NCI-H1048 (cell line): ENCODE results near the gene HMMR.
A peak's percentile ranks its signal among the peaks of the same experiment; 100 is the strongest.
"Not testable (repeated sequence)": the region's sequence is repeated elsewhere in the genome, so short reads cannot be mapped to it uniquely, and the experiment has no call there.

Source experiments
- DNase-seq: peaks from one replicate; lab custom pipeline; 2025; lab: John Stamatoyannopoulos, UW

Gene HMMR

DNA sequence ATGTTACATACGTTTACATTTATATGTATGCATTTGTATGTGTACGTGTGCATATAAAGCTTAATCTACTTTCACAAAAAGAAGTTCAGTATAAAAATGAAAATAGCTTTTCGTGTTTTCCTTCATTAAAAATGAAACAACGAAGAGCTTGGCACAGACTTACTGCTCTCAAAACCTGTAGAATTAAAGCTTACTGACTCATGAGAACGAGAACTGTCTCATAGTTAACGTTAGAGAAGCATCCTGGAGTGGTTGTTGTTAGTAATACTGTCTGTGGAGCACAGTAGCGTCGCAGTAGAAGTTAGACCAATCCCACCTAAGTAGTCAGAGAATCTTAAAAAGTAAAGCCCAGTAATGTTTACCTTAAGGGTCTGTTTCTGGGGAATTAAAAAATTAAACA lies 46.3 kb downstream of the HMMR start:
- DNase-seq, result no peak

- DNase-seq, result no peak
Observed at GRCh38 chr5:163508753-163509152, 48.3 kb downstream of the HMMR start.

GRCh38 chr5:163509291-163509951 lies 49.0 kb downstream of the HMMR start:
- DNase-seq, result peak; percentile 49

DNA sequence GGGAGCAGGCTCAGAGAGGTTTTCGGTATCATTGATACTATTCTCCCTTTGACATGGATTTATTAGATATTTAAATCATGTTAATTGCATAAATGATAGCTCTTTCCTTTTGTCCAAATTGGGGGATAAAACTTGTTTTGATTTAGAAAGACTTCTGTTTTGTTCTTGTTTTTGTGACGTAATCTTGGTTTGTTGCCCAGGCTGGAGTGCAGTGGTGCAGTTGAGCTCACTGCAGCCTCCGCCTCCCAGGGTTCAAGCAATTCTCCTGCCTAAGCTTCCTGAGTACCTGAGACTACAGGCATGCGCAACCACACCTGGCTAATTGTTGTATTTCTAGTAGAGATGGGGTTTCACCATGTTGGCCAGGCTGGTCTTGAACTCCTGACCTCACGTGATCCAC lies 52.1 kb downstream of the HMMR start:
- no peak for DNase-seq

- no peak for DNase-seq
Observed at GRCh38 chr5:163525096-163525495, 64.7 kb downstream of the HMMR start.

- DNase-seq, result no peak
Observed at GRCh38 chr5:163529698-163530097, 69.3 kb downstream of the HMMR start.

GRCh38 chr5:163531272-163531671 lies 70.8 kb downstream of the HMMR start:
- DNase-seq, result no peak

- no peak for DNase-seq
Observed at GRCh38 chr5:163532171-163533084, 72.0 kb downstream of the HMMR start.

DNA sequence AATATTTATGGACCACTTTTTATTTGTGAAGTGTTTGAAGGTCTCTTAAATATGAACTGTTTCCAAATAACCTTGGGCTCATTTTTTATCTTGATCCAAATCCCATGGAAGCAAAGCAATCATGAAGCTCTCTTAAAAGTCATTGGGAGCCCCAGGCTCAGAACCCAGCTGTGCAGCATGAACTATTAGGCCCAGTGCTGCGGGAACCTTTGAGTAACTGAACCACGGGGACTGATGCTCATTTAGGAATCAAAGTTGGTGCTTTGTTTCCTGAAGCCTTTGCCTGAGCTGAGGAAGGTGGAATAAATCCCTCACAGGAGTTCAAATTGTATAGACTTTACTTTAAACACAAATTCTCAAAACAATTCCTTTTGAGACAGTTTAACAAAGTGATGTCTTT lies 72.8 kb downstream of the HMMR start:
- DNase-seq, result no peak

- DNase-seq, result no peak
Observed at GRCh38 chr5:163534492-163535094, 74.2 kb downstream of the HMMR start.

- DNase-seq, result no peak
Observed at GRCh38 chr5:163535290-163535689, 74.9 kb downstream of the HMMR start.

DNA sequence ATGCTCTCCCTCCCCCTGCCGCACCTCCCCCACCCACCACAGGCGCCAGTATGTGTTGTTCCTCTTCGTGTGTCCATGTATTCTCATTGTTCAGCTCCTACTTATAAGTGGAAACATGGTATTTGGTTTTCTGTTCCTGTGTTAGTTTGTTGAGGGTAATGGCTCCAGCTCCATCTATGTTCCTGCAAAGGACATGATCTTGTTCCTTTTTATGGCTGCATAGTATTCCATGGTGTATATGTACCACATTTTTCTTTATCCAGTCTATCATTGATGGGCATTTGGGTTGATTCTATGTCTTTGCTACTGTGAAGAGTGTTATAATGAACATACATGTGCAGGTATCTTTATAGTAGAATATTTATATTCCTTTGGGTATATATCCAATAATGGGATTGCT lies 76.0 kb downstream of the HMMR start:
- not testable (repeated sequence) for DNase-seq

DNA sequence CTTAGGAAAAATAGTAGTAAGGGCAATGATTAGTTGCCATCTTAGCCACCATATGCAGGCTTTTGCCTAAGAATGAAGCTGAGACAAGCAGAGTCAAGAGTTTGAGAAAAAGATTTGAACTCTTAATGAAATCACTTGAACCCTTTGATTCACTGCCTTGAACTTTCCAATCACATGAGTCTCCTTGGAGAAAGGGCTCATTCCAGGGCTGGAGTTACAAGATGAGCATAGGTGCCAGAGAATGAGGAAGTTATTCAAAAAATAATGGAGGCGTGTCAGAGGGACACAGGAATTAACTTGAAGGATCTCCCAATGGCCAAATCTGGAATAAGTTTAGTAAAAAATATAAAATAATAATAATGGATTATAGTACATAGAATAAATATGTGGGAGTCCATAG lies 80.3 kb downstream of the HMMR start:
- no peak for DNase-seq
